ENCODE data around the gene SSBP2. TPM values are rescaled to one million over a fixed set of nuclear protein-coding genes. Genes with fewer than 3 reads are reported as not detected.

SSBP2 gene
- total RNA-seq, 1 donor from 2014 or later: 47.9 TPM

GRCh38 chr5:81768935-81769452, 18.1 kb upstream of the SSBP2 start:
- H3K27me3 Mint-ChIP-seq (ENCODE audit: low read depth): no peaks in the 10 kb centered on the region
- H3K4me1 Mint-ChIP-seq (ENCODE audit: low read depth): peaks cover 34% of the 10 kb centered on the region
- peaks cover 14% of the 10 kb centered on the region for H3K9me3 Mint-ChIP-seq (ENCODE audit: low read depth)
- no peak overlapping the region for H3K4me3 Mint-ChIP-seq (ENCODE audit: unreplicated experiment)
- TF ChIP-seq, protein P1, sequence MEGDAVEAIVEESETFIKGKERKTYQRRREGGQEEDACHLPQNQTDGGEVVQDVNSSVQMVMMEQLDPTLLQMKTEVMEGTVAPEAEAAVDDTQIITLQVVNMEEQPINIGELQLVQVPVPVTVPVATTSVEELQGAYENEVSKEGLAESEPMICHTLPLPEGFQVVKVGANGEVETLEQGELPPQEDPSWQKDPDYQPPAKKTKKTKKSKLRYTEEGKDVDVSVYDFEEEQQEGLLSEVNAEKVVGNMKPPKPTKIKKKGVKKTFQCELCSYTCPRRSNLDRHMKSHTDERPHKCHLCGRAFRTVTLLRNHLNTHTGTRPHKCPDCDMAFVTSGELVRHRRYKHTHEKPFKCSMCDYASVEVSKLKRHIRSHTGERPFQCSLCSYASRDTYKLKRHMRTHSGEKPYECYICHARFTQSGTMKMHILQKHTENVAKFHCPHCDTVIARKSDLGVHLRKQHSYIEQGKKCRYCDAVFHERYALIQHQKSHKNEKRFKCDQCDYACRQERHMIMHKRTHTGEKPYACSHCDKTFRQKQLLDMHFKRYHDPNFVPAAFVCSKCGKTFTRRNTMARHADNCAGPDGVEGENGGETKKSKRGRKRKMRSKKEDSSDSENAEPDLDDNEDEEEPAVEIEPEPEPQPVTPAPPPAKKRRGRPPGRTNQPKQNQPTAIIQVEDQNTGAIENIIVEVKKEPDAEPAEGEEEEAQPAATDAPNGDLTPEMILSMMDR (IDR thresholded peaks at IDR 0.05): no peak
- peak overlapping the region; percentile 67 for H3K27ac Mint-ChIP-seq (ENCODE audit: unreplicated experiment)
- H3K36me3 Mint-ChIP-seq (ENCODE audit: low read depth): peaks cover 3% of the 10 kb centered on the region
- no peak for DNase-seq (ENCODE audit: low spot score)

GRCh38 chr5:81767938-81768337, 17.0 kb upstream of the SSBP2 start:
- peaks cover 2% of the 10 kb centered on the region for H3K36me3 Mint-ChIP-seq (ENCODE audit: low read depth)
- DNase-seq (ENCODE audit: low spot score): no peak
- no peak overlapping the region for H3K4me3 Mint-ChIP-seq (ENCODE audit: unreplicated experiment)
- H3K27ac Mint-ChIP-seq (ENCODE audit: unreplicated experiment): peak overlapping the region; percentile 46
- H3K9me3 Mint-ChIP-seq (ENCODE audit: low read depth): peaks cover 14% of the 10 kb centered on the region
- no peaks in the 10 kb centered on the region for H3K27me3 Mint-ChIP-seq (ENCODE audit: low read depth)
- peaks cover 25% of the 10 kb centered on the region for H3K4me1 Mint-ChIP-seq (ENCODE audit: low read depth)
- TF ChIP-seq, protein P1 (IDR thresholded peaks at IDR 0.05): no peak

- Mint-ChIP-seq H3K4me1 (ENCODE audit: low read depth) (peaks cover 31% of the 10 kb centered on the region), H3K36me3 (ENCODE audit: low read depth) (peaks cover 1% of the 10 kb centered on the region), H3K27ac (ENCODE audit: unreplicated experiment) (no peak overlapping the region), H3K27me3 (ENCODE audit: low read depth) (no peaks in the 10 kb centered on the region), H3K9me3 (ENCODE audit: low read depth) (peaks cover 8% of the 10 kb centered on the region), H3K4me3 (ENCODE audit: unreplicated experiment) (no peak overlapping the region)
- no peak for DNase-seq (ENCODE audit: low spot score)
- TF ChIP-seq, protein P1 (IDR thresholded peaks at IDR 0.05): no peak
These were observed 16.2 kb upstream of the SSBP2 start for GRCh38 chr5:81767097-81767496.

DNA sequence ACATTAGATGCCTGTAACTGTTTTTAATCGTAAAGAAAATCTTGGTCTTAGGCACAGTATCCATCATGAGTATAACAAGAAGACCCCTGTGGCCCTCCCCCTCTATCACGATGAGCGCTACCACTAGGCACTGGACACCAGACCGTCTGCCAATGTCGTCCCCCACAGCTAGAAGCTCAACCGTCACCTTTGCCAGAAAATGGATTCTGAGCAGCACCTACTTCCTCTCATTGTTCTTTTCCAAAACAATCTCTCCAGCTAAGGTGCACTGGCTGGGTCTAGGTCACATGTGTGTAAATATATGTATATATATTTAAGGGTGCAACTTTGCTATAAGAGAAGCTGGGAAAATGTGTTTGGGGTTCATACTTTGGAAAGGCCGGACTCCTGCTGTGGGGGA, 15.7 kb upstream of the SSBP2 start:
- no peaks in the 10 kb centered on the region for H3K27me3 Mint-ChIP-seq (ENCODE audit: low read depth)
- TF ChIP-seq, protein P1 (IDR thresholded peaks at IDR 0.05): no peak
- no peak for DNase-seq (ENCODE audit: low spot score)
- H3K36me3 Mint-ChIP-seq (ENCODE audit: low read depth): no peaks in the 10 kb centered on the region
- H3K4me1 Mint-ChIP-seq (ENCODE audit: low read depth): peaks cover 34% of the 10 kb centered on the region
- no peak overlapping the region for H3K27ac Mint-ChIP-seq (ENCODE audit: unreplicated experiment)
- peaks cover 4% of the 10 kb centered on the region for H3K9me3 Mint-ChIP-seq (ENCODE audit: low read depth)
- H3K4me3 Mint-ChIP-seq (ENCODE audit: unreplicated experiment): no peak overlapping the region

- H3K4me3 Mint-ChIP-seq (ENCODE audit: unreplicated experiment): no peak overlapping the region
- DNase-seq (ENCODE audit: low spot score): no peak
- peaks cover 2% of the 10 kb centered on the region for H3K36me3 Mint-ChIP-seq (ENCODE audit: low read depth)
- no peak overlapping the region for H3K27ac Mint-ChIP-seq (ENCODE audit: unreplicated experiment)
- peaks cover 33% of the 10 kb centered on the region for H3K4me1 Mint-ChIP-seq (ENCODE audit: low read depth)
- no peaks in the 10 kb centered on the region for H3K27me3 Mint-ChIP-seq (ENCODE audit: low read depth)
- peaks cover 4% of the 10 kb centered on the region for H3K9me3 Mint-ChIP-seq (ENCODE audit: low read depth)
- TF ChIP-seq, protein P1 (IDR thresholded peaks at IDR 0.05): no peak
These were observed 12.5 kb upstream of the SSBP2 start for GRCh38 chr5:81763294-81763928.

Data from chondrocyte (in vitro differentiated cells).